PC-9 (cell line): ENCODE data around the gene MBD4. TPM values are rescaled to one million over a fixed set of nuclear protein-coding genes. Genes with fewer than 3 reads are reported as not detected.

ENCODE experiments used
- BruUV-seq: library from RNA; stranded (reverse); fragments of 400-500 nt; replicated peaks from 2 replicates; lab custom pipeline; 2021; lab: Mats Ljungman, UMichigan
- CTCF ChIA-PET: fragments of 300-600 bp; sonication (Branson Sonifier 250); formaldehyde crosslinking; loops from one replicate; lab custom pipeline; 2022; ENCODE audit warnings: antibody characterized with exemption; lab: Charles Lee
- POLR2A ChIA-PET: fragments of 300-600 bp; sonication (Branson Sonifier 250); formaldehyde crosslinking; loops from one replicate; lab custom pipeline; 2022; ENCODE audit warnings: antibody characterized with exemption; ENCODE audit not compliant: unreplicated experiment; lab: Charles Lee
- DNase-seq, 2 experiments: peaks; one replicate each; pipeline versions ENCODE4 v3.0.0 to v3.0.0-alpha.2; 2015 to 2022; ENCODE audit warnings: mixed read lengths in 1 of 2
- H2AFZ ChIP-seq: fragments of 200-600 bp; sonication (generic); 2 replicates; pipeline ENCODE4 v1.8.1; 2017; ENCODE audit warnings: antibody characterized with exemption
- H3F3A ChIP-seq: fragments of 200-600 bp; sonication (generic); 2 replicates; pipeline ENCODE4 v1.8.1; 2017; ENCODE audit warnings: antibody characterized with exemption, mild to moderate bottlenecking, low read depth; ENCODE audit not compliant: insufficient read depth
- H3K27ac ChIP-seq: fragments of 200-600 bp; sonication (generic); 2 replicates; pipeline ENCODE4 v1.6.1; 2016; ENCODE audit warnings: mixed run types
- H3K27me3 ChIP-seq: fragments of 200-600 bp; sonication (generic); 2 replicates; pipeline ENCODE4 v1.6.1; 2016; ENCODE audit warnings: low read depth, mixed run types; ENCODE audit not compliant: insufficient read depth
- H3K36me3 ChIP-seq: fragments of 200-600 bp; sonication (generic); 2 replicates; pipeline ENCODE4 v1.6.1; 2016; ENCODE audit warnings: low read depth, mixed run types
- H3K4me1 ChIP-seq: fragments of 200-600 bp; sonication (generic); replicated peaks from 2 replicates; pipeline ENCODE4 v1.6.1; 2016; ENCODE audit warnings: mixed run types; ENCODE audit not compliant: insufficient read depth
- H3K4me2 ChIP-seq: fragments of 200-600 bp; sonication (generic); 2 replicates; pipeline ENCODE4 v1.6.1; 2017; ENCODE audit warnings: mixed run types
- H3K4me3 ChIP-seq: fragments of 200-600 bp; sonication (generic); 2 replicates; pipeline ENCODE4 v1.6.1; 2016; ENCODE audit warnings: mixed run types
- H3K79me2 ChIP-seq: fragments of 200-600 bp; sonication (generic); 2 replicates; pipeline ENCODE4 v1.6.1; 2017; ENCODE audit warnings: low read depth, mixed run types
- H3K9me2 ChIP-seq: fragments of 200-600 bp; sonication (generic); 2 replicates; pipeline ENCODE4 v1.8.1; 2017; ENCODE audit warnings: mild to moderate bottlenecking; ENCODE audit not compliant: insufficient read depth
- H3K9me3 ChIP-seq: fragments of 200-600 bp; sonication (generic); 2 replicates; pipeline ENCODE4 v1.8.1; 2016; ENCODE audit warnings: low read depth; ENCODE audit not compliant: insufficient read depth
- H4K20me1 ChIP-seq: fragments of 200-600 bp; sonication (generic); 2 replicates; pipeline ENCODE4 v1.8.1; 2017; ENCODE audit not compliant: insufficient read depth
- CTCF ChIP-seq: fragments of 200-600 bp; sonication (generic); conservative IDR thresholded peaks from 2 replicates; pipeline ENCODE4 v1.6.1; 2017; ENCODE audit warnings: mixed run types, antibody characterized with exemption, mild to moderate bottlenecking, moderate library complexity
- EZH2 ChIP-seq: fragments of 200-600 bp; sonication (generic); IDR thresholded peaks from 2 replicates; pipeline ENCODE4 v1.8.0; 2017; ENCODE audit warnings: antibody characterized with exemption, low read depth
- intact Hi-C: fragments of 100-400 bp; cut with micrococcal nuclease; formaldehyde crosslinking; loops from one replicate; pipeline ENCODE4 v1.10.0; 2022; ENCODE audit not compliant: unreplicated experiment
- total RNA-seq: library from RNA; stranded (reverse); gene quantifications from 2 replicates; pipeline ENCODE4 v1.2.3, GENCODE V29; 2021

Gene MBD4
- total RNA-seq, 1 experiment from 2014 or later, result 48.6 TPM

- no peak overlapping the region for H2AFZ ChIP-seq
- H3K27ac ChIP-seq, result no peak overlapping the region
- no peak for DNase-seq
- H3K9me2 ChIP-seq, result no peaks in the 10 kb centered on the region
- peaks cover 6% of the 10 kb centered on the region; the same call in 1 of the 2 replicates for H3K79me2 ChIP-seq
- H3K36me3 ChIP-seq, result peaks cover 55% of the 10 kb centered on the region
- H3K4me2 ChIP-seq, result no peak overlapping the region
- CTCF ChIA-PET, result no interaction called here
- H3K4me3 ChIP-seq, result no peak overlapping the region
- no peaks in the 10 kb centered on the region for H3K27me3 ChIP-seq
- no peaks in the 10 kb centered on the region; the same call in 1 of the 2 replicates for H4K20me1 ChIP-seq
- no peaks in the 10 kb centered on the region for H3K9me3 ChIP-seq
- no TSS peak for BruUV-seq
- TF ChIP-seq EZH2 (no peak), CTCF (no peak)
- intact Hi-C loops, result no loop called here
- peaks cover 25% of the 10 kb centered on the region; the same call in 1 of the 2 replicates for H3F3A ChIP-seq
- POLR2A ChIA-PET, result interaction anchor here (0.6 to 0.7 kb wide), 2 partner anchors 13 to 378 kb away, joined by 3 to 14 read pairs; no protein-coding TSS in a partner anchor
- H3K4me1 ChIP-seq, result 0 out of 2 replicates have a peak, but pooled peaks cover 10% of the 10 kb centered on the region
Observed at GRCh38 chr3:129432036-129432435, 7.7 kb downstream of the MBD4 start.

- no peaks in the 10 kb centered on the region for H3K79me2 ChIP-seq
- peaks cover 37% of the 10 kb centered on the region for H3K36me3 ChIP-seq
- 0 out of 2 replicates have a peak, but pooled peaks cover 4% of the 10 kb centered on the region for H3K4me1 ChIP-seq
- no peaks in the 10 kb centered on the region for H3K27me3 ChIP-seq
- TF ChIP-seq CTCF (no peak), EZH2 (no peak)
- ChIA-PET CTCF (no interaction called here), POLR2A (interaction anchor here (0.6 to 0.9 kb wide), 2 partner anchors 30 to 408 kb away, joined by 6 to 12 read pairs; no protein-coding TSS in a partner anchor)
- intact Hi-C loops, result no loop called here
- H3K9me3 ChIP-seq, result no peaks in the 10 kb centered on the region
- H3K4me3 ChIP-seq, result no peak overlapping the region
- H3K27ac ChIP-seq, result no peak overlapping the region
- BruUV-seq, result no TSS peak
- no peak for DNase-seq
- no peak overlapping the region for H3K4me2 ChIP-seq
- peaks cover 29% of the 10 kb centered on the region; the same call in 1 of the 2 replicates for H3F3A ChIP-seq
- H2AFZ ChIP-seq, result no peak overlapping the region
- no peaks in the 10 kb centered on the region for H3K9me2 ChIP-seq
- H4K20me1 ChIP-seq, result no peaks in the 10 kb centered on the region; the same call in 1 of the 2 replicates
Observed at GRCh38 chr3:129429602-129430001, 10.1 kb downstream of the MBD4 start.

DNA sequence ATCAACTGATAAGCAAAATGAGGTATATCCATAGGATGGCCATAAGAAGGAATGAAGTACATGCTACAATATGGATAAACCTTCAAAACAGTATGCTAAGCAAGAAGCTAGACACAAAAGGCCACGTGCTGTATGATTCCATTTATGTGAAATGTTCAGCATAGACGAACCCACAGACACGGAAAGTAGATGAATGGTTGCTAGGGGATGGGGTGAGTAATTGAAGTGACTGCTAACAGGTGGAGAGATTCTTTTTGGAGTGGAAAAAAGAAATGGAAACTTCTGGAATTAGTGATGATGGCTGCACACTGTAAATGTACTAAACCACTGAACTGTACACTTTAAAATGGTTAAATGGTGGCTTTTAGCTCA is 10.7 kb downstream of the MBD4 start:
- Histone ChIP-seq H3K4me3 (no peak overlapping the region; the same call in 1 of the 2 replicates), H3K9me3 (no peaks in the 10 kb centered on the region), H3K79me2 (no peaks in the 10 kb centered on the region), H4K20me1 (no peaks in the 10 kb centered on the region), H3K36me3 (peaks cover 32% of the 10 kb centered on the region), H2AFZ (0 out of 2 replicates have a peak overlapping the region, but pooled peaks have one; percentile 56), H3K4me2 (peak overlapping the region; percentile 88), H3K27ac (no peak overlapping the region), H3F3A (peaks cover 32% of the 10 kb centered on the region; the same call in 1 of the 2 replicates), H3K9me2 (no peaks in the 10 kb centered on the region), H3K27me3 (no peaks in the 10 kb centered on the region), H3K4me1 (peaks cover 6% of the 10 kb centered on the region; the same call in 1 of the 2 replicates)
- CTCF ChIA-PET, result interaction anchor here (0.6 kb wide), 1 partner anchor 377 kb away, joined by 9 read pairs; no protein-coding TSS in a partner anchor
- no peak for DNase-seq
- TF ChIP-seq CTCF (no peak), EZH2 (no peak)
- intact Hi-C loops, result no loop called here
- POLR2A ChIA-PET, result interaction anchor here (0.6 to 0.9 kb wide), 3 partner anchors 29 to 407 kb away, joined by 3 to 12 read pairs (median 6); no protein-coding TSS in a partner anchor
- no TSS peak for BruUV-seq
